WTC11 (cell line): ENCODE results near the gene MARCO. TPM values are rescaled to one million over a fixed set of nuclear protein-coding genes. Genes with fewer than 3 reads are reported as not detected.

Experiments
- ATAC-seq: fragments of 200-7000 bp; cut with Tn5 transposase; 2 replicates; pipeline ENCODE4 v1.10.0; 2021; ENCODE audit warnings: mild to moderate bottlenecking, moderate library complexity
- CTCF ChIA-PET: fragments of 300-600 bp; sonication (Branson Sonifier 250); formaldehyde crosslinking; loops from one replicate; lab custom pipeline; 2021; ENCODE audit warnings: antibody characterized with exemption; lab: Charles Lee
- POLR2A ChIA-PET: fragments of 350-600 bp; sonication (Branson Sonifier 250); formaldehyde crosslinking; loops from one replicate; lab custom pipeline; 2021; ENCODE audit warnings: antibody characterized with exemption; lab: Charles Lee
- DNase-seq: peaks from one replicate; pipeline ENCODE4 v3.0.0; 2021; ENCODE audit warnings: low spot score
- H3K27ac Mint-ChIP-seq: 2 replicates; pipeline ENCODE4 v1.8.0; 2021; ENCODE audit warnings: mixed read lengths
- H3K27me3 Mint-ChIP-seq: 2 replicates; pipeline ENCODE4 v1.8.0; 2021; ENCODE audit warnings: low read depth, mild to moderate bottlenecking, moderate library complexity, mixed read lengths
- H3K36me3 Mint-ChIP-seq: 2 replicates; pipeline ENCODE4 v1.8.0; 2021; ENCODE audit warnings: mixed read lengths
- H3K4me1 Mint-ChIP-seq: 2 replicates; pipeline ENCODE4 v1.8.0; 2022; ENCODE audit warnings: mixed read lengths
- H3K4me3 Mint-ChIP-seq: 2 replicates; pipeline ENCODE4 v1.8.0; 2021; ENCODE audit warnings: mild to moderate bottlenecking, moderate library complexity, mixed read lengths
- H3K9me3 Mint-ChIP-seq: 2 replicates; pipeline ENCODE4 v1.8.0; 2021; ENCODE audit warnings: mixed read lengths
- E2F5 ChIP-seq: sonication (generic); formaldehyde crosslinking; IDR thresholded peaks from 2 replicates; pipeline ENCODE4 v1.8.1; 2022; ENCODE audit warnings: mild to moderate bottlenecking, moderate library complexity, missing genetic modification reagents
- FOXJ3 ChIP-seq: sonication (generic); formaldehyde crosslinking; IDR thresholded peaks from 2 replicates; pipeline ENCODE4 v1.9.0; 2021; ENCODE audit warnings: missing genetic modification reagents, mild to moderate bottlenecking, borderline replicate concordance
- JUN ChIP-seq: sonication (generic); formaldehyde crosslinking; IDR thresholded peaks from 2 replicates; pipeline ENCODE4 v1.8.0; 2023; ENCODE audit warnings: mild to moderate bottlenecking, missing genetic modification reagents
- NR2C2 ChIP-seq: sonication (generic); formaldehyde crosslinking; IDR thresholded peaks from 2 replicates; pipeline ENCODE4 v1.8.0; 2022; ENCODE audit warnings: mild to moderate bottlenecking, missing genetic modification reagents
- TCF7 ChIP-seq: sonication (generic); formaldehyde crosslinking; IDR thresholded peaks from 2 replicates; pipeline ENCODE4 v1.8.0; 2022; ENCODE audit warnings: mild to moderate bottlenecking, low read depth, missing genetic modification reagents, moderate library complexity
- TP53 ChIP-seq: sonication (generic); formaldehyde crosslinking; IDR thresholded peaks from 2 replicates; pipeline ENCODE4 v1.8.1; 2023; ENCODE audit warnings: mild to moderate bottlenecking, missing genetic modification reagents
- USF1 ChIP-seq: sonication (generic); formaldehyde crosslinking; IDR thresholded peaks from 2 replicates; pipeline ENCODE4 v1.8.0; 2022; ENCODE audit warnings: mild to moderate bottlenecking, missing genetic modification reagents
- ZNF317 ChIP-seq: sonication (generic); formaldehyde crosslinking; IDR thresholded peaks from 2 replicates; pipeline ENCODE4 v1.8.1; 2023; ENCODE audit warnings: low read depth, mild to moderate bottlenecking, moderate library complexity, missing genetic modification reagents, borderline replicate concordance
- ZNF425 ChIP-seq: fragments of 250-450 bp; sonication (Bioruptor Pico); conservative IDR thresholded peaks from 2 replicates; pipeline ENCODE4 v1.9.0; 2021; ENCODE audit warnings: mild to moderate bottlenecking
- ZSCAN18 ChIP-seq: fragments of 250-450 bp; sonication (Bioruptor Pico); IDR thresholded peaks from 2 replicates; pipeline ENCODE4 v2.1.2; 2022; ENCODE audit warnings: mild to moderate bottlenecking, moderate library complexity
- total RNA-seq: library from RNA; stranded (reverse); gene quantifications from 3 replicates; pipeline ENCODE4 v1.2.3, GENCODE V29; 2021
- TF ChIP-seq, protein P1 (sequence below): fragments of 250-450 bp; sonication (Bioruptor Pico); IDR thresholded peaks from 2 replicates; pipeline ENCODE4 v1.9.0; 2021; ENCODE audit warnings: mild to moderate bottlenecking
- TF ChIP-seq, protein P2 (sequence below): sonication (generic); formaldehyde crosslinking; IDR thresholded peaks from 2 replicates; pipeline ENCODE4 v1.8.0; 2022; ENCODE audit warnings: mild to moderate bottlenecking, missing genetic modification reagents
- TF ChIP-seq, protein P3 (sequence below): sonication (generic); formaldehyde crosslinking; IDR thresholded peaks from 2 replicates; pipeline ENCODE4 v1.8.1; 2023; ENCODE audit warnings: mild to moderate bottlenecking, missing genetic modification reagents, moderate library complexity

MARCO gene
- total RNA-seq, 1 experiment from 2014 or later, result 0.11 TPM

DNA sequence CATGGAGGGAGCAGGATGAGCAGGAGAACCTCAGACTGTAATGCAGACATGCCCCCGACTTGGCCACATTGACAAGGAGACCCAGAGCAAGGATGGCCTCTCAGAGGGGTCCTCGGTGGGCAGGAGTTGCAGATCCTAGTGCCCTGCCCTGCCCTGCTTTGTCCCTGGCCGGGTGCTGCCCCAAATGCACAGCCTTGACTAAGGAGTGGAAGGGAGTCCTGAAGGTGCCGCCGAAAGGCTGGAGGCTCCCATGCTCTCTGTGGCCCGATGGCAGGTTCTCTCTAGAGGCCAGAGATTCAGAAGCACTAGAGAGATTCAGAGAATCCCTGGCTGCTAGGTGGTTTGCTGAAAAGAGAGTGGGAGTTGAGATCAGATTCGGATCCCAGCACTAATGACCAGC is 64.4 kb downstream of the MARCO start:
- no peak for TF ChIP-seq JUN (CRISPR knock-in tag)
- no peak for TF ChIP-seq ZNF425 (CRISPR knock-in tag)
- TF ChIP-seq TP53, result no peak
- no peak for TF ChIP-seq TCF7
- no peak for TF ChIP-seq NR2C2
- no peak for TF ChIP-seq ZNF317 (CRISPR knock-in tag)
- no peak for TF ChIP-seq ZSCAN18 (CRISPR knock-in tag)
- TF ChIP-seq, protein P1, sequence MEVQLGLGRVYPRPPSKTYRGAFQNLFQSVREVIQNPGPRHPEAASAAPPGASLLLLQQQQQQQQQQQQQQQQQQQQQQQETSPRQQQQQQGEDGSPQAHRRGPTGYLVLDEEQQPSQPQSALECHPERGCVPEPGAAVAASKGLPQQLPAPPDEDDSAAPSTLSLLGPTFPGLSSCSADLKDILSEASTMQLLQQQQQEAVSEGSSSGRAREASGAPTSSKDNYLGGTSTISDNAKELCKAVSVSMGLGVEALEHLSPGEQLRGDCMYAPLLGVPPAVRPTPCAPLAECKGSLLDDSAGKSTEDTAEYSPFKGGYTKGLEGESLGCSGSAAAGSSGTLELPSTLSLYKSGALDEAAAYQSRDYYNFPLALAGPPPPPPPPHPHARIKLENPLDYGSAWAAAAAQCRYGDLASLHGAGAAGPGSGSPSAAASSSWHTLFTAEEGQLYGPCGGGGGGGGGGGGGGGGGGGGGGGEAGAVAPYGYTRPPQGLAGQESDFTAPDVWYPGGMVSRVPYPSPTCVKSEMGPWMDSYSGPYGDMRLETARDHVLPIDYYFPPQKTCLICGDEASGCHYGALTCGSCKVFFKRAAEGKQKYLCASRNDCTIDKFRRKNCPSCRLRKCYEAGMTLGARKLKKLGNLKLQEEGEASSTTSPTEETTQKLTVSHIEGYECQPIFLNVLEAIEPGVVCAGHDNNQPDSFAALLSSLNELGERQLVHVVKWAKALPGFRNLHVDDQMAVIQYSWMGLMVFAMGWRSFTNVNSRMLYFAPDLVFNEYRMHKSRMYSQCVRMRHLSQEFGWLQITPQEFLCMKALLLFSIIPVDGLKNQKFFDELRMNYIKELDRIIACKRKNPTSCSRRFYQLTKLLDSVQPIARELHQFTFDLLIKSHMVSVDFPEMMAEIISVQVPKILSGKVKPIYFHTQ (CRISPR knock-in tag), result no peak
- TF ChIP-seq E2F5 (CRISPR knock-in tag), result no peak
- no peak for TF ChIP-seq USF1 (CRISPR knock-in tag)
- no peak for TF ChIP-seq FOXJ3 (CRISPR knock-in tag)
- TF ChIP-seq, all 79 proteins: peak for 0
- ChIA-PET CTCF (interaction anchor here (1.0 kb wide), 1 partner anchor 125 kb away, joined by 4 read pairs; no protein-coding TSS in a partner anchor), POLR2A (no interaction called here)
- Mint-ChIP-seq H3K27me3 (peaks cover 23% of the 10 kb centered on the region), H3K27ac (no peak overlapping the region), H3K9me3 (peaks cover 36% of the 10 kb centered on the region), H3K4me3 (no peak overlapping the region), H3K4me1 (no peaks in the 10 kb centered on the region), H3K36me3 (peaks cover 12% of the 10 kb centered on the region)
- DNase-seq (no peak), ATAC-seq (no peak)

- Mint-ChIP-seq H3K27ac (no peak overlapping the region), H3K4me1 (no peaks in the 10 kb centered on the region), H3K36me3 (peaks cover 9% of the 10 kb centered on the region), H3K9me3 (peaks cover 21% of the 10 kb centered on the region), H3K27me3 (peaks cover 18% of the 10 kb centered on the region), H3K4me3 (no peak overlapping the region)
- ChIA-PET POLR2A (interaction anchor here (0.5 kb wide), 1 partner anchor 65 kb away, joined by 5 read pairs; no protein-coding TSS in a partner anchor), CTCF (interaction anchor here (0.8 to 1.2 kb wide), 4 partner anchors 16 to 283 kb away, joined by 3 to 18 read pairs (median 4); no protein-coding TSS in a partner anchor)
- TF ChIP-seq USF1 (CRISPR knock-in tag), result 0 out of 2 replicates have a peak, but pooled peaks have one; percentile 49
- TF ChIP-seq, protein P2, sequence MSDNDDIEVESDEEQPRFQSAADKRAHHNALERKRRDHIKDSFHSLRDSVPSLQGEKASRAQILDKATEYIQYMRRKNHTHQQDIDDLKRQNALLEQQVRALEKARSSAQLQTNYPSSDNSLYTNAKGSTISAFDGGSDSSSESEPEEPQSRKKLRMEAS (CRISPR knock-in tag), result no peak
- TF ChIP-seq, protein P3, sequence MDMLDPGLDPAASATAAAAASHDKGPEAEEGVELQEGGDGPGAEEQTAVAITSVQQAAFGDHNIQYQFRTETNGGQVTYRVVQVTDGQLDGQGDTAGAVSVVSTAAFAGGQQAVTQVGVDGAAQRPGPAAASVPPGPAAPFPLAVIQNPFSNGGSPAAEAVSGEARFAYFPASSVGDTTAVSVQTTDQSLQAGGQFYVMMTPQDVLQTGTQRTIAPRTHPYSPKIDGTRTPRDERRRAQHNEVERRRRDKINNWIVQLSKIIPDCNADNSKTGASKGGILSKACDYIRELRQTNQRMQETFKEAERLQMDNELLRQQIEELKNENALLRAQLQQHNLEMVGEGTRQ (CRISPR knock-in tag), result peak; percentile 66
- TF ChIP-seq, all 79 proteins: peak for 2
- DNase-seq, result no peak
- peak; percentile 74 for ATAC-seq
Observed at GRCh38 chr2:119008108-119008507, 66.1 kb downstream of the MARCO start.
